ENCODE measurements around the gene MYH6. TPM values are rescaled to one million over a fixed set of nuclear protein-coding genes. Genes with fewer than 3 reads are reported as not detected.

MYH6 gene
- total RNA-seq, 4 donors from 2014 or later = 0.16 to 1.5 TPM; not detected in 2

- TF ChIP-seq EP300 (IDR thresholded peaks at IDR 0.05; ENCODE audit: low read depth) (no peak), POLR2A (IDR thresholded peaks at IDR 0.05) (no peak), CTCF (IDR thresholded peaks at IDR 0.05) (no peak), POLR2AphosphoS5 (IDR thresholded peaks at IDR 0.05) (no peak)
- Histone ChIP-seq H3K4me1 (peaks cover 6 to 12% (median 11%) of the 10 kb centered on the region in 4 donors), H3K27ac (no peak overlapping the region), H3K27me3 (peaks cover 19% of the 10 kb centered on the region), H3K36me3 (no peaks in the 10 kb centered on the region), H3K4me3 (no peak overlapping the region), H3K9me3 (no peaks in the 10 kb centered on the region)
- in situ Hi-C loops (cut with MboI; ENCODE audit: low pct_ligation_motif_present in 1 of 4, low pct_unique_long_range_greater_than_20kb in 1 of 4, low sequenced_read_pairs in 3 of 4) (loop anchor here in 2 of 4 donors (25.0 kb wide), 1 partner anchor 215 kb away; the partner anchor contains the start of genes AP1G2 (in 2 of the 2), THTPA (in 2 of the 2) and ZFHX2 (in 2 of the 2)), intact Hi-C loops (cut with DNase I; ENCODE audit: low total_unique reads) (no loop called here)
- WGBS, 2 donors (ENCODE audit: low coverage in 1 of 2) = 82 to 94% methylated on average over 8 to 19 of the region's 19 CpGs
- no peak for DNase-seq
Measured at GRCh38 chr14:23347406-23348296, 60.4 kb downstream of the MYH6 start.

DNA sequence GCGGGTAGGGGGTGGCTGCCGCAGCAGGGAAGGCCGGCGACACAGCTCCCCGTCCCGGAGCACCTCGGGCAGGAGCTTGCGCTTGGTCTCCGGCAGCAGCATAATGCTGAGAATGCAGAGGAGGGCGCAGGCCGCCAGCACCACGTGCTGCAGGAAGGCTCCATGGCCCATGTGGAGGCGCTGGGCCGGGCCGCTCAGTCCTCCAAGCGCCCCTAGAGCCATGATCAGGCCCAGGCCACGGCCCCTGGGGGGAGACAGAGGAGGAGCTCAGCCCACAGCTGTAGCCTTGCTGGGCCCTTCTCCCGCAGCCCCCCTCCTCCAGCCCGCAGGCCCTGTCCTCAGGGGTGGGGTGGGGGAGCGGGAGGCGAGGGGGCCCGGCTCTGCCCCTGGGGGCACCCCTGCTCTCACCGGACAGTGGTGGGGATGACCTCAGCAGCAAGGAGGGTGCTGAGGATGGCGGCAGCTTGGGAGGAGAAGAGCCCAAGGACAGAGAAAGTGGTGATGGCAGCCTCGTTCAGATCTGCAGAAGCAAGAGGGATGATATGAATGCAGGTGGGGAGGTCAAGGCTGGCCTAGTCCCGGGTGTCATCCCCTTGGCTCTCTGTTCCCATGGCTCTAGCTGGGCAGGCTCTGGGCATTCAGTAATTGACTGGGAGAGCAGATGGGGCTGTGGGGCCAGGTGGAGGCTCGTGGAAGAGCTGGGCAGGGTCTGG, 61.2 kb downstream of the MYH6 start:
- in situ Hi-C loops (cut with MboI; ENCODE audit: low pct_ligation_motif_present in 1 of 4, low pct_unique_long_range_greater_than_20kb in 1 of 4, low sequenced_read_pairs in 3 of 4) = loop anchor here in 2 of 4 donors (25.0 kb wide), 1 partner anchor 215 kb away; the partner anchor contains the start of genes AP1G2 (in 2 of the 2), THTPA (in 2 of the 2) and ZFHX2 (in 2 of the 2)
- Histone ChIP-seq H3K27me3 (peaks cover 16% of the 10 kb centered on the region), H3K4me1 (peaks cover 3 to 4% (median 3%) of the 10 kb centered on the region in 4 donors), H3K36me3 (no peaks in the 10 kb centered on the region), H3K9me3 (no peaks in the 10 kb centered on the region), H3K27ac (no peak overlapping the region), H3K4me3 (no peak overlapping the region)
- intact Hi-C loops (cut with DNase I; ENCODE audit: low total_unique reads) = no loop called here
- no peak for DNase-seq
- WGBS, 2 donors (ENCODE audit: low coverage in 1 of 2) = 60 to 94% methylated on average over 1 to 22 of the region's 27 CpGs
- TF ChIP-seq EP300 (IDR thresholded peaks at IDR 0.05; ENCODE audit: low read depth) (no peak), CTCF (IDR thresholded peaks at IDR 0.05) (no peak), POLR2AphosphoS5 (IDR thresholded peaks at IDR 0.05) (no peak), POLR2A (IDR thresholded peaks at IDR 0.05) (no peak)

GRCh38 chr14:23345987-23346692, 61.9 kb downstream of the MYH6 start:
- peaks cover 9% of the 10 kb centered on the region for H3K27me3 ChIP-seq
- no peaks in the 10 kb centered on the region for H3K4me1 ChIP-seq
- H3K27ac ChIP-seq = no peak overlapping the region
- no peaks in the 10 kb centered on the region for H3K9me3 ChIP-seq
- 60 to 81% methylated on average over 3 to 13 of the region's 13 CpGs for WGBS, 2 donors (ENCODE audit: low coverage in 1 of 2)
- no peaks in the 10 kb centered on the region for H3K36me3 ChIP-seq
- H3K4me3 ChIP-seq = no peak overlapping the region
- TF ChIP-seq POLR2AphosphoS5 (IDR thresholded peaks at IDR 0.05) = no peak
- no peak for TF ChIP-seq POLR2A (IDR thresholded peaks at IDR 0.05)
- no peak for TF ChIP-seq CTCF (IDR thresholded peaks at IDR 0.05)
- TF ChIP-seq EP300 (IDR thresholded peaks at IDR 0.05; ENCODE audit: low read depth) = no peak
- intact Hi-C loops (cut with DNase I; ENCODE audit: low total_unique reads) (no loop called here), in situ Hi-C loops (cut with MboI; ENCODE audit: low pct_ligation_motif_present in 1 of 4, low pct_unique_long_range_greater_than_20kb in 1 of 4, low sequenced_read_pairs in 3 of 4) (loop anchor here in 2 of 4 donors (25.0 kb wide), 1 partner anchor 216 kb away; the partner anchor contains the start of genes AP1G2 (in 2 of the 2), THTPA (in 2 of the 2) and ZFHX2 (in 2 of the 2))
- no peak for DNase-seq
